ENCODE measurements around the gene UGT1A10.

- no peak for TF ChIP-seq CTCF (IDR thresholded peaks at IDR 0.05)
- TF ChIP-seq POLR2A (IDR thresholded peaks at IDR 0.05), result no peak
Measured at GRCh38 chr2:233772153-233772552, 135.9 kb downstream of the UGT1A10 start.
